NT2/D1 (cell line): ENCODE measurements around the gene MCCD1.

ENCODE experiments used
- DNase-seq: peaks from one replicate; pipeline ENCODE4 v3.0.0-alpha.2; 2011; ENCODE audit warnings: low read depth, low spot score
- H3K27me3 ChIP-seq: 2 replicates; pipeline ENCODE4 v1.6.0; 2011; ENCODE audit warnings: mild to moderate bottlenecking; ENCODE audit not compliant: insufficient read length, insufficient read depth
- H3K36me3 ChIP-seq: 2 replicates; pipeline ENCODE4 v1.6.1; 2011; ENCODE audit warnings: mild to moderate bottlenecking, low read length, mixed read lengths; ENCODE audit not compliant: insufficient read depth, insufficient read length
- H3K4me1 ChIP-seq: 2 replicates; pipeline ENCODE4 v1.5.1; 2011; ENCODE audit not compliant: insufficient read depth, insufficient read length
- H3K4me3 ChIP-seq: 2 replicates; pipeline ENCODE4 v1.5.1; 2011; ENCODE audit warnings: low read depth; ENCODE audit not compliant: insufficient read length
- H3K9ac ChIP-seq: 2 replicates; pipeline ENCODE4 v1.6.0; 2011; ENCODE audit warnings: low read depth; ENCODE audit not compliant: insufficient read length
- H3K9me3 ChIP-seq: 2 replicates; pipeline ENCODE4 v1.5.1; 2011; ENCODE audit warnings: mild to moderate bottlenecking, low read length; ENCODE audit not compliant: insufficient read depth
- SUZ12 ChIP-seq: IDR thresholded peaks from 2 replicates; pipeline ENCODE4 v1.6.1; 2011; ENCODE audit not compliant: insufficient read length, insufficient read depth; ENCODE audit errors: extremely low read depth
- YY1 ChIP-seq: IDR thresholded peaks from 2 replicates; pipeline ENCODE4 v1.6.1; 2011; ENCODE audit not compliant: insufficient read length, insufficient read depth
- ZNF274 ChIP-seq: IDR thresholded peaks from 2 replicates; pipeline ENCODE4 v1.6.1; 2011; ENCODE audit warnings: mild to moderate bottlenecking, low read depth, low read length

MCCD1 gene

GRCh38 chr6:31540640-31541039, 11.9 kb downstream of the MCCD1 start:
- Histone ChIP-seq H3K4me1 (peaks cover 3% of the 10 kb centered on the region), H3K27me3 (no peaks in the 10 kb centered on the region), H3K36me3 (peaks cover 57% of the 10 kb centered on the region), H3K9me3 (no peaks in the 10 kb centered on the region), H3K9ac (peak overlapping the region; percentile 86), H3K4me3 (peak overlapping the region; percentile 66)
- DNase-seq: no peak
- no peak for TF ChIP-seq SUZ12
- TF ChIP-seq ZNF274: no peak
- TF ChIP-seq YY1: no peak

- Histone ChIP-seq H3K4me3 (peak overlapping the region; percentile 66), H3K27me3 (no peaks in the 10 kb centered on the region), H3K36me3 (peaks cover 52% of the 10 kb centered on the region), H3K9ac (peak overlapping the region; percentile 86), H3K4me1 (peaks cover 6% of the 10 kb centered on the region), H3K9me3 (no peaks in the 10 kb centered on the region)
- peak; percentile 35 for DNase-seq
- TF ChIP-seq SUZ12: no peak
- TF ChIP-seq ZNF274: no peak
- TF ChIP-seq YY1: no peak
These were observed 12.4 kb downstream of the MCCD1 start for GRCh38 chr6:31541059-31541657.

GRCh38 chr6:31541658-31542521, 13.1 kb downstream of the MCCD1 start, which contains the start of gene DDX39B:
Gene DDX39B (minus strand): TSS chr6:31542003. CDS start chr6:31540532, 1,471 bp downstream.
- Histone ChIP-seq H3K9me3 (no peaks in the 10 kb centered on the region), H3K9ac (peak within 1 kb of the TSS; percentile 86), H3K36me3 (peaks cover 45% of the 10 kb centered on the region), H3K4me1 (peaks cover 6% of the 10 kb centered on the region), H3K27me3 (no peaks in the 10 kb centered on the region), H3K4me3 (peak within 1 kb of the TSS; percentile 66)
- peak; percentile 62 for TF ChIP-seq YY1
- TF ChIP-seq ZNF274: no peak
- TF ChIP-seq SUZ12: no peak
- DNase-seq: peak; percentile 89

DNA sequence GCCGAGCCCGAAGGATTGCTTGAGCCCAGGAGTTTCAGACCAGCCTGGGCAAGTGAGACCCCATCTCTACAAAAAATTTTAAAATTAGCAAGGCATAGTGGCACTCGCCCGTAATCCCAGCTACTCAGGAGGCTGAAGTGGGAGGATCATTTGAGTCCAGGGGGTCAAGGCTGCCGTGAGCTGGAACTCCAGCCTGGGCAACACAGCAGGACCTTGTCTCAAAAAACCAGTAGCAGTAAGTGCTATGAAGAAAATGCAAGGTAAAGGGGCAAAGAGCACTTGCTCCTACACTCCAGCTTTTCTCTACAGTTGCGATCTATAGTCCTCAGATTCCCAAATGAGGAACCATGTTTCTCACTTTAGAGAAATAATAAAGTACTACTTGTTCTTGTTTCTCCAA, 14.9 kb downstream of the MCCD1 start:
- H3K27me3 ChIP-seq: no peaks in the 10 kb centered on the region
- DNase-seq: no peak
- peak overlapping the region; percentile 32 for H3K9ac ChIP-seq
- H3K36me3 ChIP-seq: peaks cover 35% of the 10 kb centered on the region
- H3K4me3 ChIP-seq: no peak overlapping the region
- no peaks in the 10 kb centered on the region for H3K9me3 ChIP-seq
- no peak for TF ChIP-seq ZNF274
- TF ChIP-seq SUZ12: no peak
- no peak for TF ChIP-seq YY1
- H3K4me1 ChIP-seq: peaks cover 10% of the 10 kb centered on the region

DNA sequence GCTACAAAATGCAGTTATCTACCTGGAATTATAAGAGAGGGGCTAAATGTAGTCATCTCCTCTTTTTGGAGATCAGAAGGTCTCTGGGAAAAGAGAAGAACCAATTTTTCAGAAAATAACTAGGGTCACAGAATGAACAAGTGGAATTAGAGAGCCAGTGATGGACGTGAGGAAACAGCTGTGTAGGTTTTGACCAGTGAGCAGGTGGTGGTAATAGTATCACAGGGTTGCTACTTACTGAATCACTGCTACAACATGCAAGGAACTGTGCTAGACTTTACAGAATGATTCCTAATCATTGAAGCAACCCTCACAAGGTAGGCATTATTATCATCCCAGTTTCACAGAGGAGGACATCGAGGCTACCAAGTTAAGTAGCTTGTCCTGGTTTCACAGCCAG, 15.9 kb downstream of the MCCD1 start:
- no peak for DNase-seq
- TF ChIP-seq ZNF274: no peak
- TF ChIP-seq YY1: no peak
- TF ChIP-seq SUZ12: no peak
- Histone ChIP-seq H3K4me1 (peaks cover 10% of the 10 kb centered on the region), H3K27me3 (no peaks in the 10 kb centered on the region), H3K9me3 (no peaks in the 10 kb centered on the region), H3K36me3 (peaks cover 29% of the 10 kb centered on the region), H3K4me3 (no peak overlapping the region), H3K9ac (no peak overlapping the region)

GRCh38 chr6:31545291-31545690, 16.5 kb downstream of the MCCD1 start:
- no peak for DNase-seq

DNA sequence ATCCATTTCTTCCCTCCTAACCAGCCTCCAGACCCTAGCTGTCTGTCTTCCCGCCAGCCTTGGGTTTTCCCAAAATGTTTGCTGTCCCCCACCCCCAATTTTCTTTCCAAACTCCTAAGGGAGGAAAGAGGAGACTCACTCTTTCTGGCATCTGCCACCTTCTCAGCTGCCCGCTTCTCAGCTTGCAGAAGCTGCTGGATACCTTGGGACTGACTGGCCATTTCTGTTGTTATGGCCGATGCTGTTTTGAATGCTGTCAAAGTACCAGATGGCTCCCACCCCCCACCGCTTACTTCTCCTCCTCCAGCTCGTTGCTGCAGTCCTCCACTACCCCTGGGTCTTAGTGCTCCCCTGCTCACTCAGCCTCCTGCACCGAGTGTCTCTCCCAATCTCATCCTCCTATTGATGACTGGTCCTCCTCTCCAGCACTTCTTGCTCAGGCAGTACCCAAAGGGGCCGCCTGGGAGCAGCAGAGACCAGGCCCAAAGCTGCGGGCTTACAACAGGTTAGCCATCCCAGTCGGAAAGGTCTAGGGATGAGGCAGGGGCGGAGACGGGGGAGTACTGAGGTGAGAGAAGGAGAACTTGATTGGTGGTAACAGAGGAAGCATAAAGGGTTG, 17.7 kb downstream of the MCCD1 start, which contains the start of gene ATP6V1G2:
Gene ATP6V1G2, minus strand, starts transcription at position 270 of the 619 bp plus-strand sequence. Its CDS starts 49 bp downstream, at position 221.
- H3K4me1 ChIP-seq: peaks cover 7% of the 10 kb centered on the region
- H3K4me3 ChIP-seq: peak within 1 kb of the TSS; percentile 40
- TF ChIP-seq SUZ12 (no peak), YY1 (no peak), ZNF274 (no peak)
- H3K36me3 ChIP-seq: peaks cover 28% of the 10 kb centered on the region
- peak within 1 kb of the TSS; percentile 76 for H3K9ac ChIP-seq
- no peaks in the 10 kb centered on the region for H3K27me3 ChIP-seq
- peak; percentile 89 for DNase-seq
- no peaks in the 10 kb centered on the region for H3K9me3 ChIP-seq

More at GRCh38 chr6:31545291-31545690, 16.5 kb downstream of the MCCD1 start:
- TF ChIP-seq ZNF274 (no peak), SUZ12 (no peak), YY1 (no peak)
- Histone ChIP-seq H3K27me3 (no peaks in the 10 kb centered on the region), H3K36me3 (peaks cover 24% of the 10 kb centered on the region), H3K9me3 (no peaks in the 10 kb centered on the region), H3K4me3 (no peak overlapping the region), H3K9ac (peak overlapping the region; percentile 76), H3K4me1 (peaks cover 7% of the 10 kb centered on the region)
